ENCODE measurements around the gene AFAP1.

AFAP1 gene

DNA sequence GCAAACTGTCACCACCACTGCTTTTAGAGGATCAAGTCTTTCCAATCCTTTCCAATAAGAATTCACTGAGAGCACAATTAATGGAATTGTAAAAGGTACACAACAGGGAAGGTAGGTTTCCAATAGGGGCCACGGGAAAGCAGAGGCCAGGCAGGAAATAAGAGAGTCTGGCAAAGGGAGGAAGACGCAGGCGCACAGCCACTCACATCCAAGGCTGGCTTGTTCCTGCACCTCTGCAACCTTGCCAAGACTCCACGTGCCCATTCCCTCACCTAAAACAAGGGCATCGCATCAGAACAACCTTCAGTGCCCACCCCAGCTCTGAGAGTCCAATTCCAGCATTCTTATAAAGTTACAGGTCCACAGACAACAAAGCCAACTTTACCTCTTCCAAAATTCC lies 81.2 kb downstream of the AFAP1 start:
- Histone ChIP-seq H3K27ac (no peak overlapping the region), H3K4me3 (no peak overlapping the region)
- TF ChIP-seq CTCF (IDR thresholded peaks at IDR 0.05) = no peak
- DNase-seq (ENCODE audit: low spot score) = no peak

GRCh38 chr4:7857993-7858392 lies 81.7 kb downstream of the AFAP1 start:
- H3K4me3 ChIP-seq = no peak overlapping the region
- TF ChIP-seq CTCF (IDR thresholded peaks at IDR 0.05) = no peak
- peak overlapping the region in 1 of 2 donors; percentile 65 for H3K27ac ChIP-seq
- DNase-seq (ENCODE audit: low spot score) = no peak

DNA sequence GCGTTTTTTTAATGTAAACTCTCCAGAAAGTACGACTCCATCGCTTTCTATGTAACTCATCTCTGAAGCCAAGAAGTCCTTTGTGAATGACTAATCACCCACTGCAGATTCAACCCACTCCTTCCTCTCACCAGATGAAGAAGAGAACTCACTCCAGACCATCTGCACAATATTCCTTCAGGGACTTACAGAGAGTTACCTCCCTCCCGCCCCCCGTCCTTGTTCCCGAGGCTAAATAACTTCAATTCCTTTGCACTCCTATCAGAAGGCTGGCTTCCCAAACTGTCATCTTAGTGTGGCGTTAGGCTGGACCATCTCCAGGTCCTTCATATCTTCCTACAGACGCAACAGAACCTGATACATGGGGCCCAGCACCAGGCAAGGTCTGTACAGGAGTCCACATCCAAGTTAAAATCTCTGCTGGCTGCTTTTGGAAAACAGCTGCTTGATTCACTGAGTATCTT lies 82.4 kb downstream of the AFAP1 start:
- TF ChIP-seq CTCF (IDR thresholded peaks at IDR 0.05) = no peak
- peak overlapping the region in 1 of 2 donors; percentile 65 for H3K27ac ChIP-seq
- no peak for DNase-seq (ENCODE audit: low spot score)
- peak overlapping the region; percentile 30 for H3K4me3 ChIP-seq

DNA sequence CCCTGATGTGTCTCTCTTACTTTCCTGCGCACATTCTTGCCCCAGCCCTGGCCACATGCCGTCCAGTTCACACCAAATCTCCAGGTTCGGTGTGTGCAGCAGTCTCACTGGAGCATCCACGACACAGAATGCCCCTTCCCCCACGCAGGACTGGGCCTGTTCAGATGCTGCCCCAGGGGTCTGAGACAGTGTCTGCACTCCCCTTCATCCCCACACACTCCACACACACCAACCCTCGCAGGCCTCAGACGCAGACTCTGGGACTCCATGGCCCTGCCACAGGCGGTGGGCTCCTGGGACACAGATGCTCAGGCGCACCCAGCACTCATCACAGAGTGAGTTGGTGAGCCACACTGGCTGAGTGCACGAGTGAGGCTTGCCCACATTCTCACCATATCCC lies 83.9 kb downstream of the AFAP1 start:
- Histone ChIP-seq H3K27ac (peak overlapping the region in 1 of 2 donors; percentile 28), H3K4me3 (no peak overlapping the region)
- no peak for DNase-seq (ENCODE audit: low spot score)
- no peak for TF ChIP-seq CTCF (IDR thresholded peaks at IDR 0.05)

GRCh38 chr4:7854697-7855370 lies 84.8 kb downstream of the AFAP1 start:
- no peak for DNase-seq (ENCODE audit: low spot score)
- no peak overlapping the region for H3K4me3 ChIP-seq
- H3K27ac ChIP-seq = no peak overlapping the region
- TF ChIP-seq CTCF (IDR thresholded peaks at IDR 0.05) = no peak

DNA sequence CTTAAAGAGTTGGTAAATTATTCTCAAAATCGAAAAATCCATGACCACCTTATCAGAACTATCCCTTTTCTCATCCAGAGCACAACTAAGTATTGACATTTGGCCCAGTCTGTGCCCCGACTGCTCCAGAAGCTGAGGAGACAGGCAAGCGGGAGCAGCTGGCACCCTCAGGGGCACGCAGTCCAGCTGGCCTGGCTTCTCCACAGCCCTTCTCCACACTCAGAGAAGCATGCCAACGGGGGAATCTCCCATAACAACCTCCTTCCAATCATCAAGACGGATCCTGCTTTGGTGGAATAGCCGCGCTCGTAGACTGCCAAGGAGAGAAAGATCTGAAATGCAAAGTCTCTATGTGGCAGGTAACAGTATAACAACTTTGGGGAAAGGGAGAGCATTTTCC lies 85.4 kb downstream of the AFAP1 start:
- Histone ChIP-seq H3K4me3 (no peak overlapping the region), H3K27ac (peak overlapping the region in 1 of 2 donors; percentile 49)
- TF ChIP-seq CTCF (IDR thresholded peaks at IDR 0.05) = no peak
- DNase-seq (ENCODE audit: low spot score) = no peak

- no peak overlapping the region for H3K27ac ChIP-seq
- TF ChIP-seq CTCF (IDR thresholded peaks at IDR 0.05) = no peak
- no peak overlapping the region for H3K4me3 ChIP-seq
- DNase-seq (ENCODE audit: low spot score) = no peak
These were observed 86.4 kb downstream of the AFAP1 start for GRCh38 chr4:7853271-7853670.
